Neural cell (in vitro differentiated cells): ENCODE results near the gene RAB9A. TPM values are rescaled to one million over a fixed set of nuclear protein-coding genes. Genes with fewer than 3 reads are reported as not detected.
"Not testable (repeated sequence)": the region's sequence is repeated elsewhere in the genome, so short reads cannot be mapped to it uniquely, and the experiment has no call there.

Experiments
- H2AFZ ChIP-seq: fragments of 200-600, 300-800 bp; sonication (generic), shearing (Covaris generic); 2 replicates; pipeline ENCODE4 v1.6.0; 2014; ENCODE audit warnings: low read depth, mild to moderate bottlenecking, antibody characterized with exemption, low read length, moderate library complexity
- H3F3A ChIP-seq: fragments of 200-600 bp; shearing (Covaris generic); 2 replicates; pipeline ENCODE4 v1.6.1; 2016; ENCODE audit warnings: mild to moderate bottlenecking, moderate library complexity, mixed read lengths, antibody characterized with exemption, low read length; ENCODE audit not compliant: insufficient read depth, poor library complexity, severe bottlenecking
- H3K27ac ChIP-seq: fragments of 200-600, 300-800 bp; sonication (generic), shearing (Covaris generic); 2 replicates; pipeline ENCODE4 v1.5.1; 2014; ENCODE audit warnings: mild to moderate bottlenecking, low read length, moderate library complexity
- H3K27me3 ChIP-seq: fragments of 300-800, 200-600 bp; sonication (generic), shearing (Covaris generic); 2 replicates; pipeline ENCODE4 v1.6.0; 2014; ENCODE audit warnings: mild to moderate bottlenecking, low read depth, low read length, moderate library complexity; ENCODE audit not compliant: insufficient read depth
- H3K36me3 ChIP-seq: fragments of 300-800, 200-600 bp; sonication (generic), shearing (Covaris generic); 2 replicates; pipeline ENCODE4 v1.5.1; 2014; ENCODE audit warnings: mild to moderate bottlenecking, antibody characterized with exemption, low read length, moderate library complexity; ENCODE audit not compliant: insufficient read depth
- H3K4me2 ChIP-seq: fragments of 300-800, 200-600 bp; sonication (generic), shearing (Covaris generic); 2 replicates; pipeline ENCODE4 v1.6.0; 2014; ENCODE audit warnings: mild to moderate bottlenecking, low read length
- H3K4me3 ChIP-seq: fragments of 300-800, 200-600 bp; sonication (generic), shearing (Covaris generic); 2 replicates; pipeline ENCODE4 v1.5.1; 2014; ENCODE audit warnings: mild to moderate bottlenecking, low read length, moderate library complexity
- H3K79me2 ChIP-seq: fragments of 200-600 bp; shearing (Covaris generic); replicated peaks from 2 replicates; pipeline ENCODE4 v1.6.0; 2014; ENCODE audit warnings: mild to moderate bottlenecking, low read length, moderate library complexity; ENCODE audit not compliant: insufficient read depth
- H3K9ac ChIP-seq: fragments of 300-800, 200-600 bp; sonication (generic), shearing (Covaris generic); 2 replicates; pipeline ENCODE4 v1.6.1; 2016; ENCODE audit warnings: mild to moderate bottlenecking, low read length, mixed read lengths
- H3K9me2 ChIP-seq: fragments of 200-600 bp; shearing (Covaris generic); 2 replicates; pipeline ENCODE4 v1.6.1; 2016; ENCODE audit warnings: mild to moderate bottlenecking, low read length, mixed read lengths; ENCODE audit not compliant: insufficient read depth
- H3K9me3 ChIP-seq: fragments of 200-600, 300-800 bp; sonication (generic), shearing (Covaris generic); 2 replicates; pipeline ENCODE4 v1.6.1; 2016; ENCODE audit warnings: mild to moderate bottlenecking, mixed run types, low read length, moderate library complexity, mixed read lengths
- H4K20me1 ChIP-seq: fragments of 200-600 bp; shearing (Covaris generic); 2 replicates; pipeline ENCODE4 v1.6.1; 2016; ENCODE audit warnings: mild to moderate bottlenecking, mixed run types; ENCODE audit not compliant: insufficient read depth
- CTCF ChIP-seq: fragments of 450-650 bp; IDR thresholded peaks from 2 replicates; pipeline ENCODE4 v1.5.1; 2014; ENCODE audit warnings: antibody characterized with exemption, mild to moderate bottlenecking, moderate library complexity; ENCODE audit not compliant: poor library complexity, severe bottlenecking
- EP300 ChIP-seq: fragments of 450-650 bp; conservative IDR thresholded peaks from 2 replicates; pipeline ENCODE4 v1.6.1; 2014; ENCODE audit warnings: antibody characterized with exemption, mild to moderate bottlenecking, moderate library complexity; ENCODE audit not compliant: poor library complexity, severe bottlenecking
- EZH2 ChIP-seq: fragments of 200-600, 300-800 bp; shearing (Covaris generic), sonication (generic); IDR thresholded peaks from 2 replicates; pipeline ENCODE4 v1.6.1; 2014; ENCODE audit warnings: antibody characterized with exemption, low read length, borderline replicate concordance, mild to moderate bottlenecking; ENCODE audit not compliant: insufficient read depth, poor library complexity, severe bottlenecking
- MXI1 ChIP-seq: fragments of 450-650 bp; conservative IDR thresholded peaks from 2 replicates; pipeline ENCODE4 v1.6.1; 2014; ENCODE audit warnings: antibody characterized with exemption, mild to moderate bottlenecking; ENCODE audit not compliant: poor library complexity, severe bottlenecking
- POLR2AphosphoS5 ChIP-seq: IDR thresholded peaks from 2 replicates; pipeline ENCODE4 v1.6.1; 2012
- RAD21 ChIP-seq: fragments of 450-650 bp; conservative IDR thresholded peaks from 2 replicates; pipeline ENCODE4 v1.6.1; 2014; ENCODE audit warnings: antibody characterized with exemption, mild to moderate bottlenecking, moderate library complexity
- REST ChIP-seq: IDR thresholded peaks from 2 replicates; pipeline ENCODE4 v1.6.1; 2012; ENCODE audit warnings: borderline replicate concordance
- SMC3 ChIP-seq: fragments of 450-650 bp; conservative IDR thresholded peaks from 2 replicates; pipeline ENCODE4 v1.6.1; 2014; ENCODE audit warnings: antibody characterized with exemption, mild to moderate bottlenecking, moderate library complexity; ENCODE audit not compliant: poor library complexity
- TAF1 ChIP-seq: IDR thresholded peaks from 2 replicates; pipeline ENCODE4 v1.6.1; 2012; ENCODE audit warnings: low read depth
- polyA plus RNA-seq: library from polyadenylated mRNA; depleted of rRNA; stranded (reverse); fragments of >200 nt; gene quantifications from 2 replicates; pipeline ENCODE4 v1.2.3, GENCODE V29; 2014

Gene RAB9A
- polyA plus RNA-seq, 1 donor from 2014 or later, result 26.9 TPM

DNA sequence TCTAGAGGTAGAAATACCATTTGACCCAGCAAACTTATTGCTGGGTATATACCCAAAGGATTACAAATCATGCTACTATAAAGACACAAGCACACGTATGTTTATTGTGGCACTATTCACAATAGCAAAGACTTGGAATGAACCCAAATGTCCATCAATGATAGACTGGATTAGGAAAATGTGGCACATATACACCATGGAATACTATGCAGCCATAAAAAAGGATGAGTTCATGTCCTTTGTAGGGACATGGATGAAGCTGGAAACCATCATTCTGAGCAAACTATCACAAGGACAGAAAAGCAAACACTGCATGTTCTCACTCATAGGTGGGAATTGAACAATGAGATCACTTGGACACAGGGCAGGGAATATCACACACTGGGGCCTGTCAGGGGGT lies 41.6 kb downstream of the RAB9A start:
- H3K9ac ChIP-seq, H3K9me2 ChIP-seq, H3K4me2 ChIP-seq, H3K36me3 ChIP-seq, H4K20me1 ChIP-seq, H3K4me3 ChIP-seq, H3K27me3 ChIP-seq, H3K9me3 ChIP-seq, H3K27ac ChIP-seq, H3F3A ChIP-seq, H2AFZ ChIP-seq: not testable (repeated sequence)
- H3K79me2 ChIP-seq, result peaks cover 19% of the 10 kb centered on the region

DNA sequence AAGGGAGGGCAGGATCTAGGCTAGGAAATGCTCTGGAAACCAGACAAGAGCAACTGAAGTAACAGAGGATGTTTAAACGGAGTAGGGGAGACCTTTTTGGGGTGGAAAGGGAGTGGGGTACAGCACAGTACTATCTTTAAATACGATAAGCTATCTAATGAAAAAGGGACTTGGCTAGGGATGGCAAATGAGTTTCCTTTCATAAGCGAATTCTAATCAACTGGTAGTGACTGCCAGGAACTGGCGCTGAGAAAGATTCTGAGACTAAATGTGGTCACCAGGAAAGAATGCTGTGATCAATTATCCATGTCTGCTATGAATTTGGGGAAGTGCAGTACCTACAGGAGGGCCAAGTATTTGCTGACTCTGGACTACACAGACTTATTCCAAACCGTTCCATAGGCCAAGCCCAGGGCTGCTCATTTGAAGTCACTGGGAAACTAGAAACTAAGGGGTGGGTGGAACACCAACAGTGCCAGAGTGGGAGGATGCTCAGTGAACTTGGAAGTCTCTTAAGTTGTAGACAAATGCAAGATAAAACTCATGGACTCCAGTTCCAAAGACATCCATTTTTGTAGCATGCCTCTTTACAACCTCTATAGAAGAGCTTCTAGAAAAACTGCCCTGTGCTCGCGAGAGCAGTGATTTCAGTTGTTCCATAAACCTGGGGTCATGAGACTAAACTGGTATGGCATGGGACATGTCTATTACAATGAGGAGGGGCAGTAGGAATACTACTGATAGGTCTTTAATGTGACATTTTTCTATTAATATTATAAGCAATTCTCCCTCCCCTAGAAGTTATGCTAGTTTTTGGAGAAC lies 43.5 kb downstream of the RAB9A start:
- Histone ChIP-seq H4K20me1 (no peaks in the 10 kb centered on the region), H3K4me3 (peak overlapping the region; percentile 84), H3K9ac (peak overlapping the region; percentile 90), H2AFZ (no peak overlapping the region), H3K27me3 (no peaks in the 10 kb centered on the region), H3K9me3 (no peaks in the 10 kb centered on the region), H3F3A (no peaks in the 10 kb centered on the region), H3K4me2 (peak overlapping the region; percentile 25), H3K9me2 (no peaks in the 10 kb centered on the region), H3K27ac (no peak overlapping the region), H3K79me2 (peaks cover 24% of the 10 kb centered on the region), H3K36me3 (no peaks in the 10 kb centered on the region)
- TF ChIP-seq SMC3, result no peak
- no peak for TF ChIP-seq MXI1
- no peak for TF ChIP-seq EZH2
- TF ChIP-seq RAD21, result no peak

- H3K4me3 ChIP-seq, result peak overlapping the region; percentile 84
- TF ChIP-seq SMC3, result no peak
- TF ChIP-seq POLR2AphosphoS5, result peak; percentile 4
- no peaks in the 10 kb centered on the region for H3K9me3 ChIP-seq
- no peaks in the 10 kb centered on the region for H3F3A ChIP-seq
- H3K79me2 ChIP-seq, result peaks cover 24% of the 10 kb centered on the region
- H3K27me3 ChIP-seq, result no peaks in the 10 kb centered on the region
- H4K20me1 ChIP-seq, result no peaks in the 10 kb centered on the region
- H3K4me2 ChIP-seq, result peak overlapping the region; percentile 37
- peak overlapping the region; percentile 90 for H3K9ac ChIP-seq
- H3K9me2 ChIP-seq, result no peaks in the 10 kb centered on the region
- H2AFZ ChIP-seq, result no peak overlapping the region
- peak overlapping the region; percentile 94 for H3K27ac ChIP-seq
- H3K36me3 ChIP-seq, result no peaks in the 10 kb centered on the region
Observed at GRCh38 chrX:13733506-13733905, 44.6 kb downstream of the RAB9A start.

DNA sequence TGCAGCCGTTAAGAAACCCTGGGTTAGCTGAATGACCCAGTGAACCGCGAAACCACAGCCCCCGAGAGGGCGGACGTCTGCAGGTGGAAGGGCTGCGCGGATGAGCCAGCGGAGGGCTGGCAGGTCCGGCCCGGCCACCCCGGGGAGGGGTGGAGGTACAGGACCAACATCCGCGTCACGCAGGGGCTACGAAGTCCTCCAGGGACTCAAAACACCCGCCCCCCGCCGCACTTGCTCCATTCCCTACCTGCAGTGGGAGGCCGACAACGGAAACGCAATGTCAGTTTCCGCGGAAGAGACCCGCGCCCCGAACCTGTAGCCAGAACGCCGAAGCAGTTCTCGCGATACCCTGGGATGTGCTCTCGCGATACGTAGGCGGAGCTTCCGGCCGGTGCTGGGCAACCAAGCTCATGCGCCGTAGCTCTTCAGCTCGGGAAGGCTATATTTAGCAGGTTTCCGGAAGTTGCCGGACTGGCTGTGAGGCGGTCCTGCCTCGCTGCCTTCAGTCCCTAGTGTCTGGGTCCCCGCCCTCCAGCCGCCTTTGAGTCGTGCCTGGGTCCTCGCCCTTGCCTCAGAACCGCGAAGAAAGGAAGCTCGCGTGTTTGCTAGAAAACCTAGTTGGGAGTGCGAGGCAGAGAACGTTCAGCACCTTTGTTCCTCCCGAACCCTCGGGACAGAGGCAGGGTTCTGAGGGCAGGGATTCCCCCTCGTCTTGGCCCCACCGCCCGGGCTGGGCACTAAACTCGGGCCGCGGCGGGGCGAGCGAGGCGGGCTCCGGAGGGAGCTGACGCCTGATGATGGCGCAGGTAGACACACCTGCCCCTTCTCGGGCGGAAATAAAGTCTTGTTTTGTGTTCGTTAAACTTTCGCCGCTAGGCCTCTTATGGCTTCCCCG lies 45.6 kb downstream of the RAB9A start, which contains the start of the genes OFD1 and TRAPPC2:
Gene OFD1, plus strand, starts transcription at position 471 of the 895 bp plus-strand sequence. Its CDS starts 324 bp downstream, at position 795.
Gene TRAPPC2, minus strand, starts transcription at position 343 of the 895 bp plus-strand sequence. CDS start 14,657 bp downstream, outside the sequence.
- Histone ChIP-seq H3K9me2 (no peaks in the 10 kb centered on the region), H3F3A (no peaks in the 10 kb centered on the region), H3K9me3 (no peaks in the 10 kb centered on the region), H3K4me2 (peak within 1 kb of the TSS; percentile 48), H3K36me3 (no peaks in the 10 kb centered on the region), H3K79me2 (peaks cover 24% of the 10 kb centered on the region), H3K4me3 (peak within 1 kb of the TSS; percentile 84), H3K27ac (peak within 1 kb of the TSS; percentile 94), H4K20me1 (no peaks in the 10 kb centered on the region), H2AFZ (peak within 1 kb of the TSS; percentile 45), H3K27me3 (no peaks in the 10 kb centered on the region), H3K9ac (peak within 1 kb of the TSS; percentile 90)
- TF ChIP-seq SMC3, result peak; percentile 25
- TF ChIP-seq CTCF, result no peak
- TF ChIP-seq REST, result peak; percentile 61
- TF ChIP-seq POLR2AphosphoS5, result peak; percentile 91
- TF ChIP-seq RAD21, result peak; percentile 21
- peak; percentile 83 for TF ChIP-seq TAF1
- no peak for TF ChIP-seq EP300
- peak; percentile 70 for TF ChIP-seq MXI1
